NCI-H446 treated with DMSO at 0.1 percent for 48 hours (cell line): ENCODE data around the gene ZNF749.
"Not testable (repeated sequence)": the region's sequence is repeated elsewhere in the genome, so short reads cannot be mapped to it uniquely, and the experiment has no call there.

Source experiments
- DNase-seq: peaks from one replicate; lab custom pipeline; 2025; lab: John Stamatoyannopoulos, UW

Gene ZNF749

DNA sequence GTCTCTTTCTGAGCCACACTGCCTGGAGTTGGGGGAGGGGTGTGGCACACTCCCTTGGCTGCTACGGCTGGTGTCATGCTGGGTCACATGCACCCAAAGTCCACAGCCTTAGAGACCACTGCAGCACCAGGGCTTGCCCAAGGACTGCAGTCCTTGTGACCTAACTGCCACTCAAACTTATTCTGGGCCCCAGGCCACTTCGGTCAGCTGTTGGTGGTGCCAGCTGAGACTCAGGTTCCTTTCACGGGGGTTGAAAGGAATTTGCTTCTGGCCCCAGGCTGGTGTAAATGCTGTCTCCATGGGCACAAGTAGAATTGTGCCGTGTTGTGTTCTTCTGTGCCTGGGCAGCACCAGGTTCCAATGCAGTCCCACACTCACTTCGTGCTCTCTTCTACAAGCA, 31.4 kb downstream of the ZNF749 start:
- no peak for DNase-seq

DNA sequence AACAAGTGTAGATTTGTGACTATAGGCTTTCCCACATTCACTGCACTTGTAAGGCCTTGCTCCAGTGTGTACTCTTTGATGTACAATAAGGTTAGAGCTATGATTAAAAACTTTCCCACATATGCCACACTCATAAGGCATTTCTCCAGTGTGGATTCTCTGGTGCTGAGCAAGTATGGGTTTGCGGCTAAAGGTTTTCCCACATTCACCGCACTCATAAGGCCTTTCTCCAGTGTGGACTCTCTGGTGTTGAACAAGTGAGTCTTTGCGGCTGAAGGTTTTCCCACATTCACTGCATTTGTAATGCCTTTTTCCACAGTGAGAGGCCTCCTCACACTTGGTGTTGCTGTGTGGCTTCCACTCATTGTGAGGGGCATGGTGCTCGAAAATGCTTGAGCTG, 38.5 kb downstream of the ZNF749 start:
- no peak for DNase-seq

DNA sequence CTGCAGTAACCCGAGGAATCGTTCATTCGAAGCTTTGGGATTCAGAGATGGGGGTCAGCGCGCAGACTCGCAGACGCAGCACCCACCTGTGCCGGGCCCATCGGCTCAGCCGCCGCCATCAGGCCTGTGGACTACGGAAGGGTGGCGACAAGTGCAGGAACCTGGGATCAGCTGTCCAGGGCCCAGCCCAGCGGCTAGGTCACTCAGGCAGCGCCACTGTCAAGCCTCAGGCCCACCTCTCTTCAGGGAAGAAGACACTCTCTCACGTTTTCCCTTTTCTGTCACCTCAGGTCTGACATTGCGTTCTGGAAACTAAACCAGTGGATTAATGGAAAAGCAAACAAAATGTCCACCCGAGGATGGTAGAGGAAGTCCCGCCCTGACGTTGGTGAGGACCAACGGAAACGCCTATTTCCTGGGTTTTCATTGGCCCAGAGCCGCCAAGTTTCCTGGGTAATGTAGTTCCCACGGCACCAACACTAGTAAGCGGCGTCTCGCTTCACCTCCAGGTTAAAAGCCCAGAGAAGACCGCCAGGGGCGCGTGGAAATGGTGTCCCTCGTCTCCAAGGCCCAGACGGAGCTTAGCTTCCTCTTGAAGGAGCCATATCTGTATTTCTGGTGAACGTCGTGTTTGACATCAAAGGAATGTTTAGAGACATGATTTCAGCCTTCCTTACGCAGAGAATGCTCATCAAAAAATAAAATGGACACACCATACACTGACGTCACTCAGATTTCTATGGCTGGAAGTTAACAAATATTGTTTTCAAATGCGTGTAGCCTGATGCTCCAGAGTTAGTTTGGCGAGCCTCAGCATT, 42.3 kb downstream of the ZNF749 start, which contains the start of gene ZNF772:
ZNF772 (minus strand) TSS at position 376 of the 818 bp plus-strand sequence; CDS start at position 119, 257 bp downstream.
- peak; percentile 79 for DNase-seq

DNA sequence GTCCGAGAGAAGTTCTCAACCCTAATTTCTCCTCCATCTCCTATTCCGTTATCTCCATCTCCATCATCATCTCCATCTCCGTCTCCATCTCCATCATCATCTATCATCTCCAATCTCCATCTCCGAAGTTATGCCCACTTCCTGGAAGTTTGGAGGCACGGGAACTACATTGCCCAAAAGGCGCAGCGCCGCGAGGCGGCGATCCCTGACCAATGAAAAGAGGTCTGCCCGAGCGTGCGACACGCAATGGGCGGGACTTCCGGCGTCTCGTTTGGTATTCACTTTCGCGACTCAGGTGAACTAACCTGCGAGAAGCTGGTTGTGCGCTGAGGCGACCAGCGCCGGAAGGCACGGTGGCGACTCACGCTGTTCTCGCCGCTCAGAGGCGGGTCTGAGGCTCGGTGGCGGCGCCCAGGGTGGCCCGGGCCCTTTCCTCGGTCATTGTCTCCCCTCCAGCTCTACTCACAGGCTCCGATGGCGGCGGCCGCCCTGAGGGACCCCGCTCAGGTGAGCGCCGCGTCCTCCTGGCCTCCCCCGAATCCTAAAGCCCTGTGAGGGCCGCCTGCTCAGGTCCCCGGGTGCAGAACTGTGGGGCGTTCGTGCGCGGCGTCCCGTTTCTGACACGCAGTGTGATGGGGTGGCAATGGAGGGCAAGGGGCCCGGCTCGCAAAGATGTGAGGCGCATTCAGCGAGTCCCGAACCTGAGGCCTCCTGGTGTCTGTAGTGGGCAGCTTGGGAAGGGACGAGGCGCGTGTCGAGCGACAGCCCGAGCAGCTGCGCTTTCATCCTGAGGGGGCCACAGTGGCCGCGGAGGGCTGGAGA, 52.6 kb downstream of the ZNF749 start, which contains the start of gene ZNF419:
ZNF419 (plus strand) TSS at position 274 of the 822 bp plus-strand sequence; CDS start at position 475, 201 bp downstream.
- peak; percentile 68 for DNase-seq

DNA sequence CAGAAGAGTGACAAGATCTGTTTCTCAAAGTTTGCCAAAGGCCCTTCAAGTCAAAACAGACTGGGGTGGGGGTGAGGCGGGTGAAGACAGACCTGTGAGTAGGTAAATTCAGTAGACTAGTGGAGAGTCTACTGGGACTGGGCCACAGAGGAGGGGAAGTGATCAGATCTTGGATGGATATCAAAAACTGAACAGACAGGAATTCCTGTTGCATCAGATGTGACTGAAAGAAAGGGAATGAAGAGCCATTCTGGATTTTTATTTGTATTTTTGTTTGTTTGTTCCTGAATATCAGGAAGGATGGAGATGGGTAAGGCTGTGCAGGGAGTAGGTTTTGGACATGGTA, 53.1 kb downstream of the ZNF749 start:
- DNase-seq: not testable (repeated sequence)
